SJCRH30 (cell line): Measurements from ENCODE around the gene DNAJC17. TPM values are rescaled to one million over a fixed set of nuclear protein-coding genes. Genes with fewer than 3 reads are reported as not detected.

Experiments used
- DNase-seq, 2 experiments: peaks; one replicate each; pipeline ENCODE4 v3.0.0-alpha.2; 2015 to 2020
- H3K27ac ChIP-seq: fragments of 250-450 bp; sonication (Bioruptor Pico); 2 replicates; pipeline ENCODE4 v1.5.1; 2020; ENCODE audit warnings: mild to moderate bottlenecking, moderate library complexity
- H3K27me3 ChIP-seq: fragments of 250-450 bp; sonication (Bioruptor Pico); 2 replicates; pipeline ENCODE4 v1.5.1; 2020; ENCODE audit warnings: mild to moderate bottlenecking, moderate library complexity
- H3K36me3 ChIP-seq: fragments of 250-450 bp; sonication (Bioruptor Pico); 2 replicates; pipeline ENCODE4 v1.5.1; 2020; ENCODE audit warnings: mild to moderate bottlenecking, moderate library complexity
- H3K4me1 ChIP-seq: fragments of 250-450 bp; sonication (Bioruptor Pico); 2 replicates; pipeline ENCODE4 v1.5.1; 2020; ENCODE audit warnings: mild to moderate bottlenecking, moderate library complexity
- H3K4me3 ChIP-seq: fragments of 250-450 bp; sonication (Bioruptor Pico); 2 replicates; pipeline ENCODE4 v1.5.1; 2020; ENCODE audit warnings: mild to moderate bottlenecking, moderate library complexity
- H3K9me3 ChIP-seq: fragments of 250-450 bp; sonication (Bioruptor Pico); replicated peaks from 2 replicates; pipeline ENCODE4 v1.5.1; 2020; ENCODE audit warnings: mild to moderate bottlenecking, moderate library complexity
- total RNA-seq: library from RNA; depleted of rRNA; stranded (reverse); fragments of >200 nt; shearing (Covaris generic); gene quantifications from 2 replicates; pipeline ENCODE4 v1.2.3, GENCODE V29; 2014; rRNA removed

The DNAJC17 gene
- total RNA-seq, 1 experiment from 2014 or later: 43.5 TPM

DNA sequence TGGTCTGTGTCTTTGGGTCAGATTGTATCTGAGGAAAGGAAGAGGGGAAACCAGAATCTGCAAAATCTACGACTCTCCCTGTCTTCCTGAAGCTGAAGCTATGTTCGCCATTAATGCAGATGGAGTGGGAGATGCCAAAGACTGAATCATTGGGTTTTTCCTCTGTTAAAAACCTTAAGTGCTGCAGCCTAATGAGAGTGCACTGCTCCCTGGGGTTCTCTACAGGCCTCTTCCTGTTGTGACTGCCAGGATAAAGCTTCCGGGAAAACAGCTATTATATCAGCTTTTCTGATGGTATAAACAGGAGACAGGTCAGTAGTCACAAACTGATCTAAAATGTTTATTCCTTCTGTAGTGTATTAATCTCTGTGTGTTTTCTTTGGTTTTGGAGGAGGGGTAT lies 76.2 kb downstream of the DNAJC17 start:
- no peak for DNase-seq
- H3K4me3 ChIP-seq: no peak overlapping the region
- H3K27me3 ChIP-seq: no peaks in the 10 kb centered on the region
- H3K4me1 ChIP-seq: no peaks in the 10 kb centered on the region
- no peaks in the 10 kb centered on the region for H3K9me3 ChIP-seq
- peaks cover 78% of the 10 kb centered on the region for H3K36me3 ChIP-seq
- no peak overlapping the region for H3K27ac ChIP-seq

DNA sequence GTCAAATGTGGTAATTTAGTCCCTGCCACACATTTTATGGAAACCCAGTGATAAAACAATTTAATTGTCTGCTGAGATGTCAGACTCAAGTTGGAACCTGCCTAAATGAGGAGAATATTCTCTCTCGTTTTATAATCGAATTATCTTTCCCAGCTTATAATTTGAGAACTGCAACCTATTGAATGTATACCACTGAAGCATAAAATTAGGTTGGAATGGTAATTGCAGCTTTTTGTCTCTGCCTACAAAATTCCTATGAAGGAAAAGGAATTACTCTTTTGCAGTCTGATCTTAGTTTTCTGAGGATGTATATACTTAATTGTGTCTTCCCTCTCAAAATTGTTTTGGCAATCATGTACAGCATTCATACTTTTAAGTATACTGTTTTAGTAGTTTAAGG lies 83.4 kb downstream of the DNAJC17 start:
- Histone ChIP-seq H3K9me3 (no peaks in the 10 kb centered on the region), H3K36me3 (peaks cover 57% of the 10 kb centered on the region), H3K27ac (no peak overlapping the region), H3K4me3 (no peak overlapping the region), H3K27me3 (no peaks in the 10 kb centered on the region), H3K4me1 (no peaks in the 10 kb centered on the region)
- no peak for DNase-seq

DNA sequence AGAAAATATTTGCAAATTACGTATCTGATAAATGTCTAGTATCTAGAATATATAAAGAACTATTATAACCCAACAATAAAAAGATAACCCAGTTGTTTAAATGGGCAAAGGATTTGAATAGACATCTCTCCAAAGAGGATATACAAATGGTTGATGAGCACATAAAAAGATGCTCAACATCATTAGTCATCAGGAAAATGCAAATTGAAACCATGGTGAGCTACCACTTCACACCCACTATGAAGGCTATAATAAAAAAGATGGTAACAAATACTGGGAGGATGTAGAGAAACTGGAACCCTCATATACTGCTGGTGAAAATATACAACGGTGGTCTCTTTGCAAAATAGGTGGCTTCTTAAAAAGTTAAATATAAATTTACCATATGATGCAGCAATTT lies 84.3 kb downstream of the DNAJC17 start:
- H3K27ac ChIP-seq: no peak overlapping the region
- DNase-seq: no peak
- H3K4me1 ChIP-seq: no peaks in the 10 kb centered on the region
- no peaks in the 10 kb centered on the region for H3K27me3 ChIP-seq
- no peak overlapping the region for H3K4me3 ChIP-seq
- peaks cover 56% of the 10 kb centered on the region for H3K36me3 ChIP-seq
- no peaks in the 10 kb centered on the region for H3K9me3 ChIP-seq

DNA sequence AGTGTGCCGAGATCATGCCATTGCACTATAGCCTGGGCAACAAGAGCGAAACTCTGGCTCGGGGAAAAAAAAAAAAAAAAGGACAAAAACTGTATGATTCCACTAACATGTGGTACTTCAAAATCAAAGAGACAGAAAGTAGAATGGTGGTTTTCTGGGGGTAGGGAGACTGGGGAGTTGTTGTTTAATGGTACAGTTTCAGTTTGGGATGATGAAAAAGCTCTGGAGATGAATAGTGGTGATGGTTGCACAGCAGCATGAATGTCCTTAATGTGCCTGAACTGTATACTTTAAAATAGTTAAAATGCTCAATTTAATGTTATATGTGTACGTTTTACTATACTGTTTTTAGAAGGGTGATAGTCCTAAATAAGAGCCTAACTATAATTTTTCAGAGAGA lies 84.9 kb downstream of the DNAJC17 start:
- Histone ChIP-seq H3K27ac (no peak overlapping the region), H3K4me1 (no peaks in the 10 kb centered on the region), H3K36me3 (peaks cover 59% of the 10 kb centered on the region), H3K4me3 (no peak overlapping the region), H3K27me3 (no peaks in the 10 kb centered on the region), H3K9me3 (no peaks in the 10 kb centered on the region)
- DNase-seq: no peak

DNA sequence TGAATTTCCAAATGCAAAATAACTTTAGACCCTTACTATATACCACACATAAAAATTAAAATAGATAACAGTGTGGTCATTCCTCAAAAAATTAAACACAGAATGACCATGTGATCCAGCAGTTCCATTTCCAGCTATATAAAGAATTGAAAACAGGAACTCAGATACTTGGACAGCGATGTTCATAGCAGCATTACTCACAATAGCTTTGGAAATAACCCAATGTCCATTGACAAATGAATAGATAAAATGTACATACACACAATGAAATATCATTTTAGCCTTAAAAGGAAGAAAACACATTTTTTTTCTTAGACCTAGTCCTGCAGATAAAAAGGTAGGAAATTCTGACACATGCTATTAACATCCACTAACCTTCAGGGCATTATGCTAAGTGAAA lies 85.6 kb downstream of the DNAJC17 start:
- Histone ChIP-seq H3K27me3 (no peaks in the 10 kb centered on the region), H3K36me3 (peaks cover 58% of the 10 kb centered on the region), H3K4me1 (no peaks in the 10 kb centered on the region), H3K4me3 (no peak overlapping the region), H3K9me3 (no peaks in the 10 kb centered on the region), H3K27ac (no peak overlapping the region)
- DNase-seq: no peak

DNA sequence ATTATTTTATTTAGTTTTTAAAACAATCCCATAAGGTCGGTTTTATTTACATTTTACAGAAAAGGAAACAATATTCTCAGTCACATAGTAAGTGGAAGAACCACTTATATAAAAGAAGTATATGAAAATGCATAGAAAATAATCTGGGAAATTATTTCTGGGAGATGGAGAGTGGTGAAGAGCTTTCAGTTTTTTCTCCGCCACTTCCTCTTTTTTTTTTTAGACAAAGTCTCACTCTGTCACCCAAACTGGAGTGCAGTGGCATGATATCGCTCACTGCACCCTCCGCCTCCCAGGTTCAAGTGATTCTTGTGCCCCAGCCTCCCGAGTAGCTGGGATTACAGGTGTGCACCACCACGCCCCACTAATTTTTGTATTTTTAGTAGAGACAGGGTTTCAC lies 91.1 kb downstream of the DNAJC17 start:
- H3K36me3 ChIP-seq: peaks cover 67% of the 10 kb centered on the region
- H3K27ac ChIP-seq: no peak overlapping the region
- DNase-seq: no peak
- H3K27me3 ChIP-seq: no peaks in the 10 kb centered on the region
- no peaks in the 10 kb centered on the region for H3K9me3 ChIP-seq
- no peak overlapping the region for H3K4me3 ChIP-seq
- H3K4me1 ChIP-seq: no peaks in the 10 kb centered on the region

Other genes with a start within 250 kb of the DNAJC17 start
- 15.3 and 16.8 TPM in 2 replicates for gene CCDC32, start 242.4 kb downstream of the DNAJC17 start, total RNA-seq
- gene RPUSD2, start 238.2 kb downstream of the DNAJC17 start, total RNA-seq: 17.0 and 19.0 TPM in 2 replicates
- 93.7 and 100 TPM in 2 replicates for gene KNL1, start 213.2 kb downstream of the DNAJC17 start, total RNA-seq
- gene RAD51, start 112.3 kb downstream of the DNAJC17 start, total RNA-seq: 37.5 and 48.0 TPM in 2 replicates
- 19.3 and 19.6 TPM in 2 replicates for gene RMDN3, start 52.2 kb downstream of the DNAJC17 start, total RNA-seq
- gene GCHFR, start 43.4 kb downstream of the DNAJC17 start, total RNA-seq: not detected in 2 replicates
- 0.10 and 0.14 TPM in 2 replicates for gene C15orf62, start 37.5 kb downstream of the DNAJC17 start, total RNA-seq
- 10.6 and 14.1 TPM in 2 replicates for gene ZFYVE19, start 384 bp downstream of the DNAJC17 start, total RNA-seq
- gene PPP1R14D, start 21.2 kb upstream of the DNAJC17 start, total RNA-seq: not detected in 2 replicates
- not detected in 2 replicates for gene SPINT1, start 36.6 kb upstream of the DNAJC17 start, total RNA-seq
- 0.61 and 0.84 TPM in 2 replicates for gene RHOV, start 66.8 kb upstream of the DNAJC17 start, total RNA-seq
- gene VPS18, start 87.0 kb upstream of the DNAJC17 start, total RNA-seq: 16.6 and 17.3 TPM in 2 replicates
- gene DLL4, start 121.9 kb upstream of the DNAJC17 start, total RNA-seq: 0.43 and 0.48 TPM in 2 replicates
- gene CHAC1, start 146.0 kb upstream of the DNAJC17 start, total RNA-seq: 1.0 and 2.5 TPM in 2 replicates